PC-3 (cell line): ENCODE data around the gene TANGO2.

Experiments
- EZH2 ChIP-seq: fragments of 300-600 bp; sonication (generic); IDR thresholded peaks from one replicate; pipeline ENCODE4 v1.6.1; 2017; ENCODE audit warnings: antibody characterized with exemption, mild to moderate bottlenecking, low read length; ENCODE audit not compliant: unreplicated experiment
- TF ChIP-seq, protein P1 (sequence below): fragments of 300-600 bp; sonication (generic); conservative IDR thresholded peaks from 2 replicates; pipeline ENCODE4 v1.5.1; 2017; ENCODE audit warnings: antibody characterized with exemption, low read depth, mild to moderate bottlenecking, low read length

DNA sequence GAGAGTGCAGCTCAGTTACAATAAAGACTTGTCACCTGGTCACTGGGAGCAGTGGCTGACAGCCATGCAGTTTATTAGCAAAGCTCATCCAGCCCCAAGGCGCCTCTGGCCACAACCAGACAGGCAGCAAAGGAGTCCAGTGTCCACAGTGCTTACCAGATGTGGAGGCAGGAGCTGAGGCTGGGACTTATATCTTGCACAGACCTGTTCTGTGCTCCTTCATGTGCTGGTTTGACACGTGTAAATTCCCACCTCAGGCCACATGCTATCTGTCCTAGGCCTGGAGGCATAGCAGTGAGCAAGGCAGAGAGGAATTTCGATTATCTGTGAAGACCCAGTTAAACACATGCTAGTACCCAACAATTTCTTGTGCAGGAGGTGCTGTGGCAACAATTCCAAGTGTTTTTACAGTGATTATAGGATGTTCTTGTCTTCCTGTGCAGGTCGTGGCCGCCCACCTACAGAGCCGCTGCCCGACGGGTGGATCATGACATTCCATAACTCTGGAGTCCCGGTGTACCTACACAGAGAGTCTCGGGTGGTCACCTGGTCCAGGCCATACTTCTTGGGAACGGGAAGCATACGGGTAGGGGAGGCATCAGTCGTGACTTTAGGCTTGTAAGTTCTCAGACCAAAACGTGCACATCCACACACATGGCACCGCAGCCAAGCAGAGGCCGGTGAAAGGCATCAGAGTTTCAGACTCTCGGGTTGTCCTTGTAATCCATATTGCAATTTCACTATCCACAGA lies 68.5 kb downstream of the TANGO2 start:
- TF ChIP-seq, protein P1, sequence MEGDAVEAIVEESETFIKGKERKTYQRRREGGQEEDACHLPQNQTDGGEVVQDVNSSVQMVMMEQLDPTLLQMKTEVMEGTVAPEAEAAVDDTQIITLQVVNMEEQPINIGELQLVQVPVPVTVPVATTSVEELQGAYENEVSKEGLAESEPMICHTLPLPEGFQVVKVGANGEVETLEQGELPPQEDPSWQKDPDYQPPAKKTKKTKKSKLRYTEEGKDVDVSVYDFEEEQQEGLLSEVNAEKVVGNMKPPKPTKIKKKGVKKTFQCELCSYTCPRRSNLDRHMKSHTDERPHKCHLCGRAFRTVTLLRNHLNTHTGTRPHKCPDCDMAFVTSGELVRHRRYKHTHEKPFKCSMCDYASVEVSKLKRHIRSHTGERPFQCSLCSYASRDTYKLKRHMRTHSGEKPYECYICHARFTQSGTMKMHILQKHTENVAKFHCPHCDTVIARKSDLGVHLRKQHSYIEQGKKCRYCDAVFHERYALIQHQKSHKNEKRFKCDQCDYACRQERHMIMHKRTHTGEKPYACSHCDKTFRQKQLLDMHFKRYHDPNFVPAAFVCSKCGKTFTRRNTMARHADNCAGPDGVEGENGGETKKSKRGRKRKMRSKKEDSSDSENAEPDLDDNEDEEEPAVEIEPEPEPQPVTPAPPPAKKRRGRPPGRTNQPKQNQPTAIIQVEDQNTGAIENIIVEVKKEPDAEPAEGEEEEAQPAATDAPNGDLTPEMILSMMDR = no peak
- TF ChIP-seq EZH2 = no peak
